Natural killer cell treated with Interleukin-12 subunit alpha and Interleukin-12 subunit beta and Interleukin-15 and Interleukin-18, amount 100 ng/mL, for 72 hours (primary cell): ENCODE results near the gene ITGA11. TPM values are rescaled to one million over a fixed set of nuclear protein-coding genes. Genes with fewer than 3 reads are reported as not detected.

ENCODE experiments used
- ATAC-seq, 2 donors: fragments of 150-1000 bp; cut with Tn5 transposase in 1 of 2; sonication (Bioruptor Pico), chemical (Tn5 transposase) in 1 of 2; 2 replicates each; pipeline ENCODE4 v1.10.0; 2021
- DNase-seq: peaks from one replicate; pipeline ENCODE4 v3.0.0; 2022; ENCODE audit warnings: low spot score
- H3K27ac Mint-ChIP-seq, 2 donors: 1 replicate in 1 of 2; 2 replicates in 1 of 2; pipeline ENCODE4 v1.8.0; 2022; ENCODE audit warnings: mixed read lengths in 2 of 2, mild to moderate bottlenecking in 1 of 2, moderate library complexity in 1 of 2
- H3K27me3 Mint-ChIP-seq, 2 donors: 1 replicate in 1 of 2; 2 replicates in 1 of 2; pipeline ENCODE4 v1.8.0; 2022; ENCODE audit warnings: mixed read lengths in 2 of 2
- H3K36me3 Mint-ChIP-seq: one replicate; pipeline ENCODE4 v1.8.0; 2022; ENCODE audit warnings: mixed read lengths
- H3K4me1 Mint-ChIP-seq, 2 donors: 1 replicate in 1 of 2; 2 replicates in 1 of 2; pipeline ENCODE4 v1.8.0; 2022; ENCODE audit warnings: low read depth in 2 of 2, mixed read lengths in 2 of 2, mild to moderate bottlenecking in 1 of 2
- H3K4me3 Mint-ChIP-seq: one replicate; pipeline ENCODE4 v1.8.0; 2022; ENCODE audit warnings: mixed read lengths
- H3K9me3 Mint-ChIP-seq: 2 replicates; pipeline ENCODE4 v1.8.0; 2022; ENCODE audit warnings: mixed read lengths
- total RNA-seq, 2 donors: library from RNA; stranded (reverse); gene quantifications; one replicate each; pipeline ENCODE4 v1.2.3, GENCODE V29; 2022

The ITGA11 gene
- under 1 TPM; 0.17 to 0.98 TPM for total RNA-seq

GRCh38 chr15:68431792-68432401 lies at the start of gene ITGA11:
TSS of gene ITGA11 (minus strand) at chr15:68432163. CDS start at chr15:68432066, 97 bp downstream.
- Mint-ChIP-seq H3K27me3 (peaks cover 50 to 62% of the 10 kb centered on the region in 2 donors), H3K9me3 (no peaks in the 10 kb centered on the region), H3K27ac (no peak within 1 kb of the TSS), H3K4me1 (peaks cover 0 to 5% of the 10 kb centered on the region in 2 donors), H3K36me3 (no peaks in the 10 kb centered on the region), H3K4me3 (no peak within 1 kb of the TSS)
- DNase-seq: no peak
- peak; percentile 32 to 63 for ATAC-seq

GRCh38 chr15:68481321-68481720 lies 49.4 kb upstream of the ITGA11 start:
- DNase-seq (no peak), ATAC-seq (no peak)
- Mint-ChIP-seq H3K4me3 (no peak overlapping the region), H3K4me1 (no peaks in the 10 kb centered on the region), H3K36me3 (no peaks in the 10 kb centered on the region), H3K9me3 (no peaks in the 10 kb centered on the region), H3K27me3 (peaks cover 17 to 39% of the 10 kb centered on the region in 2 donors), H3K27ac (no peak overlapping the region)

- no peaks in the 10 kb centered on the region for H3K9me3 Mint-ChIP-seq
- H3K4me3 Mint-ChIP-seq: no peak overlapping the region
- no peak overlapping the region for H3K27ac Mint-ChIP-seq
- H3K4me1 Mint-ChIP-seq: no peaks in the 10 kb centered on the region
- H3K36me3 Mint-ChIP-seq: no peaks in the 10 kb centered on the region
- H3K27me3 Mint-ChIP-seq: peaks cover 16 to 48% of the 10 kb centered on the region in 2 donors
- no peak for ATAC-seq
- DNase-seq: no peak
These were observed 48.3 kb upstream of the ITGA11 start for GRCh38 chr15:68480296-68480695.

- ATAC-seq (no peak), DNase-seq (no peak)
- H3K27me3 Mint-ChIP-seq: peaks cover 16 to 50% of the 10 kb centered on the region in 2 donors
- H3K9me3 Mint-ChIP-seq: no peaks in the 10 kb centered on the region
- no peaks in the 10 kb centered on the region for H3K4me1 Mint-ChIP-seq
- H3K36me3 Mint-ChIP-seq: no peaks in the 10 kb centered on the region
- H3K27ac Mint-ChIP-seq: no peak overlapping the region
- H3K4me3 Mint-ChIP-seq: no peak overlapping the region
These were observed 47.9 kb upstream of the ITGA11 start for GRCh38 chr15:68479870-68480269.

- H3K9me3 Mint-ChIP-seq: no peaks in the 10 kb centered on the region
- no peak overlapping the region for H3K4me3 Mint-ChIP-seq
- DNase-seq (no peak), ATAC-seq (no peak)
- H3K27ac Mint-ChIP-seq: no peak overlapping the region
- no peaks in the 10 kb centered on the region for H3K4me1 Mint-ChIP-seq
- peaks cover 18 to 50% of the 10 kb centered on the region in 2 donors for H3K27me3 Mint-ChIP-seq
- no peaks in the 10 kb centered on the region for H3K36me3 Mint-ChIP-seq
These were observed 47.4 kb upstream of the ITGA11 start for GRCh38 chr15:68479406-68479805.

- no peak overlapping the region for H3K4me3 Mint-ChIP-seq
- ATAC-seq: no peak
- H3K27ac Mint-ChIP-seq: no peak overlapping the region
- H3K27me3 Mint-ChIP-seq: peaks cover 18 to 50% of the 10 kb centered on the region in 2 donors
- H3K4me1 Mint-ChIP-seq: no peaks in the 10 kb centered on the region
- no peaks in the 10 kb centered on the region for H3K36me3 Mint-ChIP-seq
- no peak for DNase-seq
- no peaks in the 10 kb centered on the region for H3K9me3 Mint-ChIP-seq
These were observed 46.9 kb upstream of the ITGA11 start for GRCh38 chr15:68478853-68479252.

GRCh38 chr15:68475449-68475848 lies 43.5 kb upstream of the ITGA11 start:
- Mint-ChIP-seq H3K36me3 (no peaks in the 10 kb centered on the region), H3K4me3 (no peak overlapping the region), H3K27me3 (peaks cover 19 to 55% of the 10 kb centered on the region in 2 donors), H3K9me3 (no peaks in the 10 kb centered on the region), H3K4me1 (no peaks in the 10 kb centered on the region), H3K27ac (no peak overlapping the region)
- no peak for ATAC-seq
- DNase-seq: no peak

- Mint-ChIP-seq H3K9me3 (no peaks in the 10 kb centered on the region), H3K27ac (no peak overlapping the region)
These were observed 39.6 kb upstream of the ITGA11 start for GRCh38 chr15:68471541-68471940.

GRCh38 chr15:68470976-68471375 lies 39.0 kb upstream of the ITGA11 start:
- no peaks in the 10 kb centered on the region for H3K9me3 Mint-ChIP-seq
- no peak overlapping the region for H3K4me3 Mint-ChIP-seq
- H3K36me3 Mint-ChIP-seq: no peaks in the 10 kb centered on the region
- no peak overlapping the region for H3K27ac Mint-ChIP-seq
- peaks cover 20 to 45% of the 10 kb centered on the region in 2 donors for H3K27me3 Mint-ChIP-seq
- DNase-seq (no peak), ATAC-seq (no peak)
- H3K4me1 Mint-ChIP-seq: no peaks in the 10 kb centered on the region

More at GRCh38 chr15:68471541-68471940, 39.6 kb upstream of the ITGA11 start:
- no peak for ATAC-seq
- Mint-ChIP-seq H3K27me3 (peaks cover 20 to 49% of the 10 kb centered on the region in 2 donors), H3K36me3 (no peaks in the 10 kb centered on the region), H3K4me3 (no peak overlapping the region), H3K4me1 (no peaks in the 10 kb centered on the region)
- no peak for DNase-seq

- no peak overlapping the region for H3K27ac Mint-ChIP-seq
- H3K9me3 Mint-ChIP-seq: no peaks in the 10 kb centered on the region
- H3K4me1 Mint-ChIP-seq: no peaks in the 10 kb centered on the region
- H3K36me3 Mint-ChIP-seq: no peaks in the 10 kb centered on the region
- H3K4me3 Mint-ChIP-seq: no peak overlapping the region
- ATAC-seq (peak; percentile 15 to 57), DNase-seq (no peak)
- H3K27me3 Mint-ChIP-seq: peaks cover 18 to 37% of the 10 kb centered on the region in 2 donors
These were observed 38.2 kb upstream of the ITGA11 start for GRCh38 chr15:68470049-68470742.

GRCh38 chr15:68469162-68470048 lies 37.4 kb upstream of the ITGA11 start:
- H3K27me3 Mint-ChIP-seq: peaks cover 16 to 34% of the 10 kb centered on the region in 2 donors
- DNase-seq: no peak
- no peaks in the 10 kb centered on the region for H3K9me3 Mint-ChIP-seq
- no peaks in the 10 kb centered on the region for H3K4me1 Mint-ChIP-seq
- no peak overlapping the region for H3K4me3 Mint-ChIP-seq
- ATAC-seq: no peak
- no peak overlapping the region for H3K27ac Mint-ChIP-seq
- H3K36me3 Mint-ChIP-seq: no peaks in the 10 kb centered on the region

GRCh38 chr15:68466876-68467275 lies 34.9 kb upstream of the ITGA11 start:
- H3K27me3 Mint-ChIP-seq: peaks cover 12 to 14% of the 10 kb centered on the region in 2 donors
- DNase-seq (no peak), ATAC-seq (no peak)
- H3K9me3 Mint-ChIP-seq: no peaks in the 10 kb centered on the region
- H3K4me1 Mint-ChIP-seq: no peaks in the 10 kb centered on the region
- H3K27ac Mint-ChIP-seq: no peak overlapping the region
- H3K36me3 Mint-ChIP-seq: no peaks in the 10 kb centered on the region
- H3K4me3 Mint-ChIP-seq: no peak overlapping the region

- no peaks in the 10 kb centered on the region for H3K9me3 Mint-ChIP-seq
- peaks cover 12 to 14% of the 10 kb centered on the region in 2 donors for H3K27me3 Mint-ChIP-seq
- no peak overlapping the region for H3K4me3 Mint-ChIP-seq
- H3K27ac Mint-ChIP-seq: no peak overlapping the region
- no peaks in the 10 kb centered on the region for H3K36me3 Mint-ChIP-seq
- H3K4me1 Mint-ChIP-seq: no peaks in the 10 kb centered on the region
- ATAC-seq (no peak), DNase-seq (no peak)
These were observed 34.0 kb upstream of the ITGA11 start for GRCh38 chr15:68465861-68466560.
